GM19438 (cell line): ENCODE results near the gene DAD1.
"Not testable (repeated sequence)": the region's sequence is repeated elsewhere in the genome, so short reads cannot be mapped to it uniquely, and the experiment has no call there.

ENCODE experiments used
- ATAC-seq: cut with Tn5 transposase; IDR thresholded peaks from one replicate; pipeline ENCODE4 v1.9.1; 2021; ENCODE audit warnings: low read depth; ENCODE audit not compliant: unreplicated experiment

DAD1 gene

GRCh38 chr14:22569737-22570131 is 19.3 kb downstream of the DAD1 start:
- ATAC-seq, result no peak

GRCh38 chr14:22569106-22569736 is 19.8 kb downstream of the DAD1 start:
- ATAC-seq, result no peak

DNA sequence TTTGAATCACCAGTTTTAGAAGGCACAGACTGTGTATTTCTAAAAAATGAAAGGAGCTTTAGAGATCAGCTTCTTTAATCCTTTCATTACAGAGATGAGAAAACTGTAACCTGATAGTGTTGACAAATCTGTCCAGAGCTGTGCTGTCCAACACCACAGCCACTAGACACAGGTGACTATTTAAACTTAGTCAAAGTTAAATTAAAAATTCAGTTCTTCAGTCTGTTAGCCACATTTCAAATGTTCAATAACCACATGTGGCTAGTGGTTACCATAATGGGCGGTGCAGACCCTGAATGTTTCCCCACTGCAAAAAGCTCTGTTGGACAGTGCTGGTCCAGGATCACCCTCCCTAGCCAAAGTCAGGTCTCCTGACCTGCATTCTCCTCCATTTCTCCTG is 21.6 kb downstream of the DAD1 start:
- ATAC-seq, result no peak

DNA sequence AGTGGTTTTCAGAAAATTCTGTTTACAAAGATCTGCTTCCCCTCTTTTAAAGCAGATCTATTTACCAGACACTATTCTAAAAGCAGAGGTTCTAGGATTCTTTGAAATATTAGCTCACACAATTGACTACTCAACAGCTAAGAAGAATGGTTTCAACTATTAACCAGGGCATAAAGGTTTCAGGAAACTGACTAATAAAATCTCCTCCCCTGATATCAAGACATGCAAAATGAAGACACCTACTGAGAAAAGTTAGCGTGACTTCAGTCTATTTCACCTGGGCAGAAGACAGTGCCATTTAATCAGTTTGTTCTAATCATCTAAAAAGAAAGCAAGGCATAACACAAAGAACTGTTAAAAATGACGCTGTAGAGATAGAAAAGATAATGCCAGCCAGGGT is 22.2 kb downstream of the DAD1 start:
- no peak for ATAC-seq

DNA sequence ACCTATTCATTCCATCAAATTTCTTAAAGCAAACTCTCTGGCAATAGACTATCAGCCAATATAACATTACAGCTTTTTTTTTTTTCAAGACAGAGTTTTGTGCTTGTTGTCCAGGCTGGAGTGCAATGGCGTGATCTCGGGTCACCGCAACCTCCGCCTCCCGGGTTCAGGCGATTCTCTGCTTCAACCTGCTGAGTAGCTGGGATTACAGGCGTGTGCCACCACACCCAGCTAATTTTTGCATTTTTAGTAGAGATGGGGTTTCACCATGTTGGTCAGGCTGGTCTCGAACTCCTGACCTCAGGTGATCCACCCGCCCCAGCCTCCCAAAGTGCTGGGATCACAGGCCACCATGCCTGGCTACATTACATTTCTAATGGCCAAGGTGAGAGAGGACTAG is 22.8 kb downstream of the DAD1 start:
- not testable (repeated sequence) for ATAC-seq

DNA sequence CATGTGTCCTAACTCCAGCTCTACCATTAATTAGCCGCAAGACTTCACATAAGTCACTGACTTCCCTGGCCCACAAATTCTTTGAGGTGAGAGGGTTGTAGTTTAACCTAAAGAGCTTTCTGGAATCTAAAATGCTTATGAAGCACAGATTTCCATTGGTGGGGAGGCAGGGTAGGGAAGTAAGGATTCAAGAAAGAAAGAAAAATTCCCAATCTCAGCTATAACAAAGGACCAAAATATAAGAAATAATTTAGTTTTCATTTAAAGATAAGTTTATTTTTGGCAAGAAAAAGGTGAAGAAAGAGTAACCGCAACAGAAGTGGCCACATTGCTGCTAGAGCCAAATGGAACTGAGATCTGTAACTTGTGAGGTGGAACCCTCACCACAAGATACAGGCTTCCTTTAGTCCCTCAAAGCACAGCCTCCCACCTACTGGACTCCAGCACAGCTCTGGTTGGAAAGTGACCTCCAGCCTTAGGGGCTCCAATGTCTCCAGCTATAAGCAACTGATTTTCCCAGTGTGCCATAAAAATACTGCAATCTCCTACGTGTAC is 23.6 kb downstream of the DAD1 start:
- ATAC-seq, result no peak

DNA sequence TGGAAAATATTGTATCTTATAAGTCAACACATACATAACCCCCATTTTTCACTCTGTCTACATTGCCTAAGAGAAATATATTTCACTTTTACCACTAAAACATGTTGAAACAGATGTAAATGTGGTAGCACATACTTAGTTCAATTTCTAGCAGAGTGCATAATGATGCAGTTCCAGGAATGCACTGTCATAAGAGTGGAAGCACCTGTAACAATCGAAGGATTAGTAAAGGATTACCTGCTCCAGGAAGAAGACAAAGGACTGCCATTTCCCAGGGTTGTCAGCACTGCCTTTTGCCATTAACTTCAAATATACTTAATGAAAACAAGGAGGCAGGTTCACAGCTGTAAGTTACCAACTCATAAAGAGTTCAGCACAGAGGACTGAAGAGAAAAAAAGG is 24.6 kb downstream of the DAD1 start:
- no peak for ATAC-seq

DNA sequence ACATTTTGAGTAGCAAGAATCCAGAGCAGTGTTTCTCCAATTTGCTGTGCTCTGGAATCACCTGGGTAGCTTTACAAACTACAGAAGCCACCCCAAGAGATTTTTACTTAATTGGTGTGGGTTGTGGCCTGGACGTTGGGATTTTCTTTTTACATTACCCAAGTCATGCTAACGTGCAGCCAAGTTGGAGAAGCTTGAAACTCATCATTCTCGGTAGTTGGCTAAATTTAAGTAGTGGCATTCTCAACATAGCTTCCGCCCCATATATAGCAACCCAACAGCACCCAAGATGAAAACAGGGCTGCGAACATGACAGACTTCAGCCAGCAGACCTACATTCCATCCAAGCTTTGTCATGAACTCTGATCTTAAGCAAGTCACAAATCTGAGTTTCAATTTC is 25.0 kb downstream of the DAD1 start:
- no peak for ATAC-seq

- ATAC-seq, result no peak
Measured at GRCh38 chr14:22561661-22562579, 27.1 kb downstream of the DAD1 start.

- ATAC-seq, result no peak
Measured at GRCh38 chr14:22561366-22561660, 27.7 kb downstream of the DAD1 start.

GRCh38 chr14:22560662-22561365 is 28.2 kb downstream of the DAD1 start:
- no peak for ATAC-seq

DNA sequence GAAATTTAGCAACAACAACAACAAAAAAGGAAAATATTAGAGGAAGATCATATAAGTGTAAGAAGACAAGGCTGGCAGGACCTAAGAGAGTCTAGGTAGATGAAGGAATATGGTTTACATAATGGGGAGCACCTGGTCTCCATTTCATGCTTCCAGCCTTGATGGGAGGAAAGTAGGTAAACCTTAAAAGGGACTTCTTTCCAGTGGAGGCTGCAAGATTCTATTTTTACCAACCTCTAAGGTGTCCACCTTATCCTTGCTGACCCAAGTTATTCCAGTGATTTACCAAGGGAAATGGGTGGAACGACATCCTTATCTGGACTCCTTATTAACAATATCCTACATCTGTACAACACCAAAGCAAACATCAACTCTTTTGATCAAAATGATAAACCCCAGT is 30.0 kb downstream of the DAD1 start:
- no peak for ATAC-seq

- no peak for ATAC-seq
Measured at GRCh38 chr14:22558221-22558913, 30.7 kb downstream of the DAD1 start.

DNA sequence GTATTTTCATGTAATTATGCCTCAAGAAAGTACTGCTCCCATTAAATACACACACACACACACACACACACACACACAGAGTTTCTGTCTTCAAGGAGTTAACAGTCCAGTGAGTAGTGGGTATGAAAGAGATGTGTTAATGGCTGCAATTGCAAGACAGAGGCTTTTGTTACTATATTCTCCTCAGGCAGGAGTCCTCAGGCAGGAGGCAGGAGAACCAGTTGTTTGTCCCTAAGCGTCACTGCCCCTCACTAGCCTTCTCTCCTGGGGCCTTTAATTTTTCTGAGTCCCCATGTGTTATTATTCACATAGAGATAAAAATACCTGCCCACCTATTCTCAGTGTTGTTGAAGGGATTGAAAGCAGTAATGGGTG is 31.2 kb downstream of the DAD1 start:
- ATAC-seq, result no peak

GRCh38 chr14:22556990-22557623 is 31.9 kb downstream of the DAD1 start:
- ATAC-seq, result peak; percentile 29

DNA sequence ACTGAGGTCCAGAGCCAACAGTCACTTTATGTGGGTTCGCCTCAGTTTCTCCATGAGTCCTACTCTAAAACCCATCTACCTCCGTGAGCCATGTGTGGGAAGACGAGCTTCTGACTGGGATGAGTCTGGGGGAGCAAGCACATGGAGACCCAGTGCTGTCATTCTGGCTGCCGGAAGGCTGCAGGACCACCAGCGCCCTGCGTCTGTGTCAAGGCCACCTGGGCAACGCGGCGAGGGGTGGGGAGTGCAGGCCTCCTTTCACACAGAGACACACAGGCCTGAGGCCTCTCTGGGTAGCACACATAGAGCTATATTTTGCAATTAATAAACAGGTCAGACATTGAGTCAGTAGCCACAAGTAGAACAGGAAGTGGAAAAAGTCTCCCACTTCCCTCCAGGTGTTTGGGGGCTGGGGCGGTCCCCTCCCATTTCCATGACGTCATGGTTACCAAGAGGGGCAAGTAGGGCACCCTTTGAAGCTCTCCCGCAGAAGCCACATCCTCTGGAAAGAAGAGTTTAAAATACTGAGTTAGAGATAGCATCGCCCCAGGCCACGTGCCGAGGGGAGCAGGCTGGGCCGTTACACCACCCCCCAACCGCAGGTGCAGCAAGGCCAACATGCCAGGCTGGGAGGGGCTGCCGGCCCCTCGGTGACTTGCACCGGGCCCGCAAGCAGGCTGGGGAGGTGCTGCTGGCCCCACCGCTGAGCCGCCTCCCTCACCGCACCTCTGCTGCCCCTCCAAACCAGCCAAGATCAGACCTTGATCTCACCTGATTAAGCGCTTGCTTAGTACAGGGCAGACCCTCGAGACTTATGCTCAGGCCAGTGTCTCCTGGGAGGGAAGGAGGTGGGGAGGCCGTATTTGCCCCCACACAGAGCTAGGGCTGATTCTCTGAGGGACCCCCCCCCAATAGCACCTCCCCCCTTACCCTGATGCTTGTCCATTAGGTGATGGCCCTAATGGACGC is 32.7 kb downstream of the DAD1 start:
- ATAC-seq, result peak; percentile 60

DNA sequence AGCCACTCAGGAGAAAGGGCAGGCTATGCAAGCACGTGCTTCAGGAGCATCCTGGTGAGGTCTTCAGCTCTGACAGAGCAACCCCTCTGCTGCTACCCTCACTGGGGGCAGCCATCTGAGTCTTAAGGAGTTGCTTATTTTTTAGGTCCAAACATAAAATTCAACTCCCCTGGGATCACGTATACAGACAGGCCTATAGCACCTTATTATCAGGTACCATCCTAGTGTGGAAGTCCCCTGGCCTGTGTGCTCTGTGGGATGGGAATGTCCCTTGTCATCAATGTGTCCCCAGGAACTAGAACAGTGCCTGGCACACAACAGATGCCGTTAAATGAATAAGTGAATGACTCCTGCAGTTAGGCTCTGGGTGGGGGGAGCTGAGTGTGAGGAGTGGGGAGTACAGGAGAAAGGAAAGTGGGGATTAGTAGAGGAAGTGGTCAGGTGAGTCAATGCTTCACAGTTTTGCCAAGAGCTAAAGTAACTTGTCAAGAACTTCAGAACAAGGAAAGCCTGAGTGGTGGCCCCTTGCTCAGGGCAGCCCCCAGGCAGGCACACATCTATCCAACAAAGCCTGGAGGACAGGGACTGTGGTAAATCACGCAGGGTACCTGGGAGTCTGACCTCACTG is 33.5 kb downstream of the DAD1 start:
- peak; percentile 3 for ATAC-seq

GRCh38 chr14:22554498-22555383 is 34.3 kb downstream of the DAD1 start:
- ATAC-seq, result no peak
